IPS-NIHi11 (cell line): ENCODE results near the gene WLS.
A peak's percentile ranks its signal among the peaks of the same experiment; 100 is the strongest.

Experiments used
- DNase-seq: peaks from one replicate; pipeline ENCODE4 v3.0.0; 2012; ENCODE audit warnings: mixed read lengths, low spot score

WLS gene

DNA sequence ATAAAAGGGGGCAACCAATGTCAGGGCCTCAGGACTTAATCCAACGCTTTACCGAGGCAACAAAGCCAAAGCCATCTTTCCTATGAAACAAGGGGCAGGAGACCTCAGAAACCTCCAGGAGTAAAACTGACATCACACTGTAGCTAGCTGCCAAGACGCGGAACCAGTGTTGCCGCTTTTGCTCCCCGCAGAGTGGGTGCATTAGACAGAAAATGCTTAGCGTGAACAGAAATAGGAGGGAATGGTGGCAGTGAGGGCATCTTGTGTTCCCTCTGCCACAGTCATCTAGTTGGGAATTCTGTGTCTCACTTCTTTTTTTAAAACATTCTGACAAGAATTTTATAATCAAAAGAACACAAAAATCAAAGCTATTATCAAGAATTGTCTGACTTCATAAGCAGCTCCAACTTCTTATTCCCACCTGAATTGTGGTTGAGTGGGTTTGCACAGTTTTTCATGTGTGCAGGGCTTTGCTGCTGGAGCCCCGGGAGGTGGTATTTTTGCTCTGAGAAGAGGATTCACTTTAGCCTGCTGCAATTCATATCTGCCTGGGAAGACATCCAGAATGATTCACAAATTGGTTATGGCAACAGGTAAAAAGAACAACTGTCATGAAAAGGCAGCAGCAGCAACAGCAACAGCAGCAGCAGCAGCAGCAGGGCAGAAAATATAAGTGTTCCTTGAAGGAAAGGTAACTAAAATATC is 99.7 kb downstream of the WLS start:
- no peak for DNase-seq

- no peak for DNase-seq
Observed at GRCh38 chr1:68131261-68131660, 101.1 kb downstream of the WLS start.

DNA sequence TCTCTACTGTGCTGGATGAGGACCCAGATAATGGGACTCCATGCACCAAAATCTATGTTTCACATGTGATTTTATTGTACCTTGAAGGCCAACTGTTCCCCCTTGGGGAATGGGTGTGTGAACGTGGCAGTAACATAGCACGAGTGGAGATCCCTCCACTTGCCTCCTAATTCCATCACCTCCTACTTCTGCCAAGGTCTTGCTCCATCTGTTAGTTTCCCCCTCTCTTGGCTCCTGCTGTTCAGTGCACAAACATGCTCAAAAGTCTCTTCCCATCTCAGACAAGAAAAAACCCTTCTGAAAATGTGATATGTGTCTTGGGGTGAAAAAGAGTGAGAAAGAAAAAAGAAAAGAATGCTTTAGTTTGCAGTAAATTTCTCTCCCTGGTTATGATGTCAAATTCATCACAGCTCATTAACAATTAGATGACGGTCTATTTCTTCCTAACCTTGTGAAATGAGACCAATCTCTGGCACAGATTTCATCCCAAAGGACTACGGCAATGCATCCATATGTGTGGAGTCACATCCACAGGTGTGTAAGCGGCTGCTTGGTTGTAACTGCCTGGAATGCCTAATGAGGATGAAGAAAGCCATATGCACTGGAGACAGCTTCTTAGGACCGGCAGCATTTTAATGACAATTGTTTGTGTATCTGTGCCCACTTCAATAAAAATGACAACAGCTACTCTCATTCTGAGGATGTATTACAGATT is 102.6 kb downstream of the WLS start:
- no peak for DNase-seq

DNA sequence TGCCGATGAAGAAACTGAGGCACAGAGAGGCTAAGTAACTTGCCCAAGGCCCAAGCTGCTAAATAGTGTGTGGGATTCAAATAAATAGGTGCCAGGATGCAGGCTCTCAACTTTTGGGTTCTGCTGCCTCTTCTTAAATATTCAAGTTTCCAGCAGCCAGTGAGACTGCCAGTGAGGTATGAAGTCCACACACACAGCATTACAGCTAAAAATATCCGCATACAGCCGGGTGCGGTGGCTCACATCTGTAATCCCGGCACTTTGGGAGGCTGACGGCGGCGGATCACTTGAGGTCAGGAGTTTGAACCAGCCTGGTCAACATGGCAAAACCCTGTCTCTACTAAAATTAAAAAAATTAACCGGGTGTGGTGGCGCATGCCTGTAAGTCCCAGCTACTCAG is 103.5 kb downstream of the WLS start:
- DNase-seq: no peak

- no peak for DNase-seq
Observed at GRCh38 chr1:68128157-68128556, 104.2 kb downstream of the WLS start.

- no peak for DNase-seq
Observed at GRCh38 chr1:68121536-68121935, 110.8 kb downstream of the WLS start.

- DNase-seq: peak; percentile 74
Observed at GRCh38 chr1:68120136-68120791, 112.1 kb downstream of the WLS start.

DNA sequence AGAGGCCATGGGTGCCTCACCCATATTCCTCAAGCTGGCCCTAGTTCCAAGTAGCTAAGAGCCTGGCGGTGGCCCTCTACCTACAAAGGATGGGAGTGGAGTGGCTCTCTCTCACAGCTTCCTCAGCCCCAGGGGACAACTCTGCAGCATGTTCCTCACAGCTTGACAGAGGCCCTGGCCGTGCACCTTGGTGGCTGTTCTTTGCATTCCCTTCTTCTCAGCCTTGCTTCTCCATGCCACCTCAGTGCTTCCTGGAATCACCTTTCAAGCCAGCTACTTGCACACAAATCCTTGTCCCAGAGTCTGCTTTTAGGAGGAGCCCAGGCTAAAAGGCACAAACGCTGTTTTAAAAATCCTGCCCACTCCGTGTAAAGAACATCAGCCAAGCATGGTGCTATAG is 112.9 kb downstream of the WLS start:
- no peak for DNase-seq

DNA sequence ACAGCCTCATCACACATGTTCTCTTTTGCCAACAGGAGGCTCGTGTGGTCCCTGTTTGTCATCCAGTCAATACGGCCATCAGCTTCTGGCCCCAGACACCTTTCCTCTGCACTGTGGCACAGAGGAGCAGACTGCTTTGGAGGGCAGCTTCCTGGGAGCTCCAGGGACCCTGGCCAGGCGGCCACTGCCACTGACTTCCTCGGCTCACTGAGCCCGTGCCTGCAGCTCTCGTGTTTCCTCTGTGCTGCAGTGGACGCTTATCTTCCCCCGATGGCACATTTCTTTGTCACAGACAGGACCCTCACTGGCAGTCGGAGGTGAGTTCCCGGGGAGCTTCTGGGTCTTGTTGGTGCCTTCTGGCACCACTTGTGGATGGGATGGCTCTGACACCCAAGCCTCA is 114.9 kb downstream of the WLS start:
- DNase-seq: no peak

DNA sequence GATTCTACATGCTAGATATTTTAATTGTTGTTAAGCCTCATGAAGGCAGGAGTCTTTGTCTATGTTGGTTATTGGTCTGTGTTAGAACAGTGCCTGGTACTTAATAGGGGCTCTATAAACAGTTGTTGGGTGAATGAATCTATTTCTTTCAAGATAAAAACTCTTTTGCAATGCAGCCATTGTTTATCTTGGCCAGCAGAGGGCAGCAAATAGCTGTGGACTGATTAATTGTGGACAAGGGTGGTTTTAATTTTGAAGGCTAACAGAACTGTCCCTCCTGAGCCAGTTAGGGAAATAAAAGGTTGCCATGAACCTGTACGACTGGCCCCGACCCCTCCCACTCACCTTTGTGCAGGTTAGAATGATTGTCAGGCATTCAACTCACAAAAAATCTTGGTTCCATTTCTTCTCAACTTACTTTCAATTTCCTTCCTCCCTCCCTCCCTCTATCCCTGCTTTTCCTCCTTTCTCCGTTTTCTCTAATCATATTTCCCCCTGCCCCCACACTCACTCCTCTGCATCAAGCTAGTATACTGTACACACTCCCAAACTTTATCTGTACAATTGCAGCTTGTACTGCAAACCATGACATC is 115.6 kb downstream of the WLS start:
- DNase-seq: peak; percentile 50

GRCh38 chr1:68115308-68115707 is 117.0 kb downstream of the WLS start:
- DNase-seq: no peak

DNA sequence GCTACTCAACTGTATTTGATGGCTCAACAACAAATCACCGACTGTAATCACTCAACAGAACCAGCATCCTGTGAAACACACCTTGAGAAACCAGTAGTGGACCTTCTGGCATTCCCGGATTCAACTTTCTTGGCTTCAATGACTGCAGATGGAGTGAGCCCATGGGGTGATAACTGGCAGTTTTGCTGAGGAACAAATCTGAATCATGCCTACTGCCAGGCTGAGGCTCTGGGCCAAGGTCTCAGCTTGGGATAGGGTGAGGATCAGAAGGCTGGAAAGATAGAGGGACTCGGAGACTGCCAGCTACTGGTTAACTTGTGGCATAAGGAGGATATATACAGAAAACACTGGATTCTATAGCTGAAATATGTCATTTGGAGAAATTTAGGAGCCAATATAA is 118.4 kb downstream of the WLS start:
- DNase-seq: no peak

GRCh38 chr1:68112835-68113243 is 119.5 kb downstream of the WLS start:
- no peak for DNase-seq

DNA sequence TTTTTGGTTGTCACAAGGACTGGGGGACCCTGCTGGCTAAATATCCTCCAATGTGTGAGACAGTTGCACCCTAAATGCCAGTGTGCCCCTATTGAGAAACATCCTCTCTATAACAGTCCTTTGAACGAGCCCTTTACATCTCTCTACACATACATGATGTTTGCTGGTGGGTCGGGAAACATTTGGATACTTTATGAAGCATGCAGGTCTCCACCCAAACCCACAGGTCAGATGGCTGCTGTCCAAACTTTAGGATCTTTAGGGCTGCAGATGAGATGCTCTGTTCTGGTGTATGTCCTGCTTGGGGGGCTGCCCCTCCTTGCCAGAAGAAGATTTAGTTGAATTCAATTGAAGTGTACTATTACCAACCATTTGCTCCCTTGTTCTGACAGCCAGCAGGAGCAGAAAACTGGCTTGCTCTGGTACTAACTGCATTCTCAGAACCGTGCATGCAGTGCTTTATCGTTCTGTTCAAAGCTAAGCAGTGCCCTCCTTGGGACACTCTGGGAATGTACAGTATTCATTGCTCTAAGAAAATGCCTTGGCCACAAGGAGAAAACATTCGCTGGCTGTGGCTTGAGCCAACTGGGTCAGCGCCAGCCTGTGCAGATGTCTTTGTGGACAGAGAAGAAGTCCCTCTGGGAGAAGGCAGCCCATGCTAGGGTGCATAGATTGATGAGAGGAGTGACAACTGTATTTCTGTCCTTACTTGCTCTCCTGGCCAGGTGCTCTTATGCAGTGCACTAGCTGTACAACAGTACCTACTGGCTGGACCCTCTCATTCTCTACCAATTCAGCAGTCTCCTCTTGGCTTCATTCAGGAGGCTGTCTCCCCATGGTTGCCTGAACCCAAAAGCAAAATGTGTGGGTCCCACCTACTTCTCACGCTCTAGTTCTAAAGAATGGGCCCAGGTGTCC is 120.5 kb downstream of the WLS start:
- peak; percentile 40 for DNase-seq

DNA sequence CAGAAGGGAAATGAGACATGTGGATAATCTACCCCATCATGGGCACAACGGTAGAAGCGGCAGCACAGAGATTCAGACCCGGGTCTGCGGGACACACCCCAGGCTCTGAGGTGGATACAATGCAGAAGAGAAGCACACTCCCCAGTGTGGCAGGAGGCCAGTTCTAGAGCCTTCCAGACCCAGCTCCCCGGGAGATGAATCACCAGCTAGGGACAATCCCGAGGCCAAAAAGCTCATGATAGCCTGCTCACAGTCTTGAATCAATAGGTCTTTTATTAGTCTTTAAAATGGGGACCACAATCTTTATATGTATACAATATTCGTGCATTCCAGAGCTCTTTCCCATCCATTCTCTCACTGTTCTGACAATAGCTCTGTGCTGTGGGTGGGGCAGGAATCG is 124.6 kb downstream of the WLS start:
- no peak for DNase-seq

GRCh38 chr1:68103884-68104554 is 128.3 kb downstream of the WLS start:
- no peak for DNase-seq

GRCh38 chr1:68103011-68103545 is 129.2 kb downstream of the WLS start:
- DNase-seq: no peak

DNA sequence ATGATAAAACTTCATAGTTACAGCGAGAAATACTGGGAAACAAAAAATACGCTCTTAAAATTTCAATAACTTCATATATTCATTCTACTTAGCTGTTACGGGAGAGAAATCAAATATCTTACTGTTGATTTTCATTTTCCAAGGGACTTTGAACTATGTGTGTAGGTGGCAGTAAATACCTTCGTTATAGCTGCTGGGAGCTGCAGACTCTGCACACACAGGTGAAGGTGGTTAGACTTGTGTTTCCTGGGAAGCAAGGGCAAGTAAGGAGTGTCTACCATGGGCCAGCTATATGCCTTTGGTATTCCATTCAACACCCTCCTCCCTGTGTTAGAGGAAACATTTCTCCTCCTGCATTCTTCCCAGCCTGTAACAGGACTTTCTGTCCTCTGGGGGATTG is 130.5 kb downstream of the WLS start:
- DNase-seq: no peak

GRCh38 chr1:68100571-68100970 is 131.8 kb downstream of the WLS start:
- DNase-seq: no peak

- DNase-seq: no peak
Observed at GRCh38 chr1:68093737-68094136, 138.6 kb downstream of the WLS start.

GRCh38 chr1:68087184-68087583 is 145.1 kb downstream of the WLS start:
- no peak for DNase-seq
